ENCODE measurements around the gene MYBL2.
"Not testable (repeated sequence)": the region's sequence is repeated elsewhere in the genome, so short reads cannot be mapped to it uniquely, and the experiment has no call there.

The MYBL2 gene

DNA sequence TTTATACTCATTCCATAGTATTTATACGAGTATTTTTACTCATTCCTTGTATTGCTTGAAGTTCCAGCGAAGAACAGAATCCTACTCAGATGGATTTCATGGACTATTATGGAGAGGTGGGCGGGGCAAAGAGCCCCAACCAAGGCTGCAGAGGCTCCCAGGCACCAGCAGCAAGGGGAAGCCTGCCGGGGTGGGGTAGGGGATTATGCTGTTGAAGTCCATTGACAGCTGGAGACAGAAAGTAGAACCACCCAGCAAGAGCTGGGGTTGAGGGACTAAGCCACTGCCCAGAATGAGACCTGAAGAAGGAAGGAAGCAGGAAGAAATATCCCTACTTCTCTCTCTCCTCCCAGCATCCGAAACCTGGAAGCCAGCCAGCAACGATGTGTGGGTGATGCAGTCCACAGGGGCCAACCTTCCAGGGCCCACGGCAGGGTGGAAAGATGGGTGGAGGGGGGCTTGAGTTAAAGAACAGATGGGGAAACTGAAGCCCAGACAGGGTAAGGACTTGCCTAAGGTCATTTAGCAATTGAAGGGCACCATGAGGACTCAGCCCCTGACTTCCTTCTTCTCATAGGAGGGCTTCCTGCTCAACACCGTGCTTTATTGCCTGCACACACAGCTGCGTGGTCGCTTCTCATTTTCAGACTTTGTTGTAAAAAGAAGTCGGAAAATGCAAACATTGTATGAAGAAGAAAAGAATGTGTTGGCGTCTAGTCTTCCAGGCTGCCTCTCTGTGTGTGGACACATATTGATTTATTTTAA is 78.2 kb downstream of the MYBL2 start:
- no peak overlapping the region for H3K4me3 ChIP-seq (ENCODE audit: low read depth, low read length)
- DNase-seq (ENCODE audit: low read depth): no peak

DNA sequence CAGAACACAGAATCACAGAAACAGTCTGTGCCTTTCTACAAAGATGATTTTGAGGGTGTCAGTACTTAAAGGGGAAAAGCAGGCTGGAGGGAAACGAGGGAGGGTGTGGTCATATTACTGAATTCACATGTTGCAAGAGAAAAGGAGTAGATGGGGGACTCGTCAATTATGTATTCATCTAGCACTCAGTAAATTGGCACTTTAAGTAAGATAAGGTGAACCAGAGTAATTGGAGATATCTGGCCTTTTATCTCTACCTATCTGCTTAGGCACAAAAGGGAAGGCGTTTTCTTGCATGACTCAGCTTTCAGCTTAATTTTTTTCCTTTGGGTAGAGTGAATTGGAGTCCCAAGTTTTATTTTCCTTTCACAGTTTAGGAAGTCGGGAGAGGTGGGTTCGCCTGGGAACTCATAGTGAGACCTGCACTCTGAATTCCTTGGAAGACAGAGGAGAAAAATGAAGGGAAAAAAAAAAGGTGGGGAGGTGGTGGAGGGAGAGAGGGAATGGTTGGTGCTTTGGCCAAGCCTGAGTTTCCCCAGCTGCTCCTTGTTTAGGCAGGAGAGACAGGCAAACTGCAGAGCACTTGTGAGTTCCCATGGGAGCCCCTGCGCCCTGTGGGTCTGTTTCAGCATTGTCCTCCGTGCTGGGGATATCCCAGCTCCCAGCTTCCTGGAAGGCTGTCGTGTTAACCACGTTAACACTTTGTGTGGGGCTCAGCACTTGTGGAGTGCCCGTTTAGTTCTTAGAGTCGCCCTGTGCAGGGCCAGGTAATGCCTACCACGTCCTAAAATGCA is 79.6 kb downstream of the MYBL2 start:
- H3K4me3 ChIP-seq (ENCODE audit: low read depth, low read length): no peak overlapping the region
- DNase-seq (ENCODE audit: low read depth): no peak

DNA sequence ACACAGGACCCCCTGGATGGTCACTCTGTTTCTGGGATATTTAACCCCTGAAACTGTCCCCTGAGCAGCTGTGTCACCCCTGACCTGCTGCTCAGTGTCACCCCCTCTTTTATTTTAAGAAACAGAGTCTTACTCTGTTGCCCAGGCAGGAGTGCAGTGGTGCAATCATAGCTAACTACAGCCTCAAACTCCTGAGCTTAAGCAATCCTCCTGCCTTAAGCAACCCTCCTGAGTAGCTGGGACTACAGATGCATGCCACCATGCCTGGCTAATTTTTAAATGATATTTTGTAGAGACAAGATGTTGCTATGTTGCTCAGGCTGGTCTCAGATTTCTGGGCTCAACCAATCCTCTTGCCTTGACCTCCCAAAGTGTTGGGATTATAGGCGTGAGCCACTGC is 81.4 kb downstream of the MYBL2 start:
- no peak for DNase-seq (ENCODE audit: low read depth)
- no peak overlapping the region for H3K4me3 ChIP-seq (ENCODE audit: low read depth, low read length)

GRCh38 chr20:43749734-43750294 is 82.9 kb downstream of the MYBL2 start:
- no peak for DNase-seq (ENCODE audit: low read depth)
- no peak overlapping the region for H3K4me3 ChIP-seq (ENCODE audit: low read depth, low read length)

DNA sequence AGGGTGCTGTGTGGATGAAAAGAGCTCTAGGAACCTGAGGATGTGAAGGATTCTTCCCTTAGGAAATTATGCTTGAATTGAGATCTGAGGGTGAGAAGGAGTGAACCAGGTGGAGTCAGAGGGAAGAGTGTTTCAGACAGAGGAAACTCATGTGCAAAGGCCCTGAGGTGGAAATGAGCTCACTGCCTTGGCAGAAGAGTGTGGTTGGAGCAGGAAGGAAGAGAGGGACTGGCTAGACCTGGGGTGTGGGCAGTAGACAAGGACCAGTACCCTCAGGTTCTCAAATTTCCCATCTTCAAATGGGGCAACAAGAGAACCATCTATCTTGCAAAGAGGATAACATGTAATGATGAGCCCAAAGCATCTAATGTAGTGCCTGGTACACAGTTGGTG is 83.9 kb downstream of the MYBL2 start:
- no peak for DNase-seq (ENCODE audit: low read depth)

GRCh38 chr20:43751167-43752050 is 84.5 kb downstream of the MYBL2 start:
- DNase-seq (ENCODE audit: low read depth): peak; percentile 79

More for the DNA sequence above, 83.9 kb downstream of the MYBL2 start:
- H3K4me3 ChIP-seq (ENCODE audit: low read depth, low read length): no peak overlapping the region

GRCh38 chr20:43752051-43752360 is 85.1 kb downstream of the MYBL2 start:
- H3K4me3 ChIP-seq (ENCODE audit: low read depth, low read length): no peak overlapping the region
- no peak for DNase-seq (ENCODE audit: low read depth)

More at GRCh38 chr20:43751167-43752050, 84.5 kb downstream of the MYBL2 start:
- no peak overlapping the region for H3K4me3 ChIP-seq (ENCODE audit: low read depth, low read length)

GRCh38 chr20:43752561-43753301 is 85.8 kb downstream of the MYBL2 start:
- peak; percentile 85 for DNase-seq (ENCODE audit: low read depth)
- no peak overlapping the region for H3K4me3 ChIP-seq (ENCODE audit: low read depth, low read length)

- H3K4me3 ChIP-seq (ENCODE audit: low read depth, low read length): no peak overlapping the region
- DNase-seq (ENCODE audit: low read depth): peak; percentile 15
These were observed 88.5 kb downstream of the MYBL2 start for GRCh38 chr20:43755390-43755789.

DNA sequence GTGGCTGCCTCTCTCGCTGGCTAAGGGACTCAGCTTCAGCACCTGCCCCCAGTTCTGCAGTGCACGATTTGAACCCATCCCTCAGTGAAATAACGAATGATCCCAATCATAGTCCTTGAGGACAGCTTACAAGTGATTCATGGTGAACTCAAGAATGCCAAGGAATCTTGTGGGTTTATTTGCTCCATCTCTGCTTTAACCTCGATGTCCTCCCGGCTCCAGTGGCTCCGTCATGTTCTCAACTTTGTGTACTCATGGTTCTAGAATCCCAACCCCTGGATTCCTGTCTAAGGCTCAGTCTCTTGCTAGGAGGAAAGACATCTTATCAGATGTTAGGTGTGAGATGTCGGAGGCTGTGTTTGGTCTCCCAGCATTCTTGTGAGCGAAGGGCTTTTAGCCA is 88.9 kb downstream of the MYBL2 start:
- peak; percentile 31 for DNase-seq (ENCODE audit: low read depth)
- no peak overlapping the region for H3K4me3 ChIP-seq (ENCODE audit: low read depth, low read length)

DNA sequence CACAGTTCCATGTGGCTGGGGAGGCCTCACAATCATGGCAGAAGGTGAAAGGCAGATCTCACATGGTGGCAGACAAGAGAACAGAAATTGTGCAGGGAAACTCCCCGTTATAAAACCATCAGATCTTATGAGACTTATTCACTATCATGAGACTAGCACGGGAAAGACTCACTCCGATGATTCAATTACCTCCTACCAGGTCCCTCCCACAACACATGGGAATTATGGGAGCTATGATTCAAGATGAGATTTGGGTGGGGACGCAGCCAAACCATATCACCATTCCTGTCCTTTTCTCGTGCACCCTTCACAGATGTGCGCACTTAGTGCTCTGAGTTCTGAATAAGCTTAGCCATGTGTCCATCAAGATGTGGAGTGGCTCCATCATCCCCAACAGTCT is 91.0 kb downstream of the MYBL2 start:
- DNase-seq (ENCODE audit: low read depth); H3K4me3 ChIP-seq (ENCODE audit: low read depth, low read length): not testable (repeated sequence)

- no peak for DNase-seq (ENCODE audit: low read depth)
- no peak overlapping the region for H3K4me3 ChIP-seq (ENCODE audit: low read depth, low read length)
These were observed 94.7 kb downstream of the MYBL2 start for GRCh38 chr20:43761386-43762340.

GRCh38 chr20:43762911-43763310 is 96.0 kb downstream of the MYBL2 start:
- DNase-seq (ENCODE audit: low read depth): no peak
- no peak overlapping the region for H3K4me3 ChIP-seq (ENCODE audit: low read depth, low read length)

GRCh38 chr20:43765916-43766315 is 99.0 kb downstream of the MYBL2 start:
- no peak overlapping the region for H3K4me3 ChIP-seq (ENCODE audit: low read depth, low read length)
- no peak for DNase-seq (ENCODE audit: low read depth)

Data from skeletal muscle cell (primary cell).